Panc1 (cell line): Measurements from ENCODE around the gene RPH3AL. TPM values are rescaled to one million over a fixed set of nuclear protein-coding genes. Genes with fewer than 3 reads are reported as not detected.

ENCODE experiments used
- ATAC-seq: fragments of 200-7000 bp; cut with Tn5 transposase; 2 replicates; pipeline ENCODE4 v1.9.1; 2020; ENCODE audit warnings: mild to moderate bottlenecking, moderate library complexity
- BruUV-seq: library from RNA; stranded (reverse); fragments of 400-500 nt; replicated peaks from 2 replicates; lab custom pipeline; 2021; lab: Mats Ljungman, UMichigan
- CTCF ChIA-PET: fragments of 300-600 bp; sonication (Branson Sonifier 250); formaldehyde crosslinking; loops from one replicate; lab custom pipeline; 2022; ENCODE audit warnings: antibody characterized with exemption; lab: Charles Lee
- POLR2A ChIA-PET: fragments of 300-600 bp; sonication (Branson Sonifier 250); formaldehyde crosslinking; loops from one replicate; lab custom pipeline; 2022; ENCODE audit warnings: antibody characterized with exemption; lab: Charles Lee
- DNase-seq: peaks from one replicate; pipeline ENCODE4 v3.0.0-alpha.2; 2010; ENCODE audit warnings: low read depth, low spot score
- H3K27ac ChIP-seq: 2 replicates; pipeline ENCODE4 v1.5.1; 2011; ENCODE audit warnings: mild to moderate bottlenecking, low read length, inconsistent platforms
- H3K27me3 ChIP-seq: fragments of 200-500 bp; sonication (Bioruptor generic); 2 replicates; pipeline ENCODE4 v1.6.0; 2014; ENCODE audit warnings: low read length, inconsistent platforms; ENCODE audit not compliant: control insufficient read depth, insufficient read depth
- H3K36me3 ChIP-seq: fragments of 200-500 bp; sonication (Bioruptor generic); 2 replicates; pipeline ENCODE4 v1.5.1; 2014; ENCODE audit warnings: inconsistent platforms, mild to moderate bottlenecking, low read length, moderate library complexity; ENCODE audit not compliant: control insufficient read depth, insufficient read depth
- H3K4me1 ChIP-seq: 2 replicates; pipeline ENCODE4 v1.5.1; 2011; ENCODE audit warnings: inconsistent platforms, mild to moderate bottlenecking, low read length, moderate library complexity; ENCODE audit not compliant: control insufficient read depth, insufficient read depth
- H3K4me3 ChIP-seq, 2 experiments: 2 replicates each; pipeline ENCODE4 v1.5.1; 2011 to 2012; ENCODE audit warnings: low read depth in 2 of 2, low read length in 2 of 2, mild to moderate bottlenecking in 2 of 2, inconsistent platforms in 1 of 2, moderate library complexity in 1 of 2
- H3K9me3 ChIP-seq: fragments of 200-500 bp; sonication (Bioruptor generic); 2 replicates; pipeline ENCODE4 v1.5.1; 2014; ENCODE audit warnings: low read depth, mild to moderate bottlenecking, inconsistent platforms, low read length, moderate library complexity; ENCODE audit not compliant: control insufficient read depth, insufficient read depth
- POLR2AphosphoS5 ChIP-seq: IDR thresholded peaks from 2 replicates; pipeline ENCODE4 v1.6.1; 2012; ENCODE audit warnings: mild to moderate bottlenecking, low read depth, low read length, moderate library complexity
- REST ChIP-seq, 2 experiments: IDR thresholded peaks; 2 replicates each; pipeline ENCODE4 v1.6.1; 2011 to 2012; ENCODE audit warnings: low read depth in 2 of 2, control low read depth in 1 of 2, low read length in 1 of 2, mild to moderate bottlenecking in 1 of 2, moderate library complexity in 1 of 2; ENCODE audit not compliant: insufficient read depth in 1 of 2
- SIN3A ChIP-seq: IDR thresholded peaks from 2 replicates; pipeline ENCODE4 v1.6.1; 2012; ENCODE audit warnings: low read depth, mild to moderate bottlenecking, low read length, moderate library complexity, borderline replicate concordance; ENCODE audit not compliant: insufficient read depth
- TCF7L2 ChIP-seq: IDR thresholded peaks from 2 replicates; pipeline ENCODE4 v1.6.1; 2011; ENCODE audit warnings: mild to moderate bottlenecking, low read depth, low read length, inconsistent platforms
- in situ Hi-C: cut with HindIII; loops from 2 replicates; pipeline ENCODE4 v1.10.0; 2016; ENCODE audit warnings: low sequenced_read_pairs, low pct_unique_long_range_greater_than_20kb
- intact Hi-C: fragments of 100-400 bp; cut with micrococcal nuclease; formaldehyde crosslinking; loops from one replicate; pipeline ENCODE4 v1.10.0; 2022; ENCODE audit not compliant: unreplicated experiment
- total RNA-seq: library from RNA; stranded (reverse); gene quantifications from one replicate; pipeline ENCODE4 v1.2.1, GENCODE V29; 2021; ENCODE audit not compliant: unreplicated experiment
- TF ChIP-seq, protein P1 (sequence below): fragments of 450-650 bp; IDR thresholded peaks from 2 replicates; pipeline ENCODE4 v1.5.1; 2017; ENCODE audit warnings: mild to moderate bottlenecking

Gene RPH3AL
- total RNA-seq, 1 experiment from 2014 or later = 2.2 TPM

DNA sequence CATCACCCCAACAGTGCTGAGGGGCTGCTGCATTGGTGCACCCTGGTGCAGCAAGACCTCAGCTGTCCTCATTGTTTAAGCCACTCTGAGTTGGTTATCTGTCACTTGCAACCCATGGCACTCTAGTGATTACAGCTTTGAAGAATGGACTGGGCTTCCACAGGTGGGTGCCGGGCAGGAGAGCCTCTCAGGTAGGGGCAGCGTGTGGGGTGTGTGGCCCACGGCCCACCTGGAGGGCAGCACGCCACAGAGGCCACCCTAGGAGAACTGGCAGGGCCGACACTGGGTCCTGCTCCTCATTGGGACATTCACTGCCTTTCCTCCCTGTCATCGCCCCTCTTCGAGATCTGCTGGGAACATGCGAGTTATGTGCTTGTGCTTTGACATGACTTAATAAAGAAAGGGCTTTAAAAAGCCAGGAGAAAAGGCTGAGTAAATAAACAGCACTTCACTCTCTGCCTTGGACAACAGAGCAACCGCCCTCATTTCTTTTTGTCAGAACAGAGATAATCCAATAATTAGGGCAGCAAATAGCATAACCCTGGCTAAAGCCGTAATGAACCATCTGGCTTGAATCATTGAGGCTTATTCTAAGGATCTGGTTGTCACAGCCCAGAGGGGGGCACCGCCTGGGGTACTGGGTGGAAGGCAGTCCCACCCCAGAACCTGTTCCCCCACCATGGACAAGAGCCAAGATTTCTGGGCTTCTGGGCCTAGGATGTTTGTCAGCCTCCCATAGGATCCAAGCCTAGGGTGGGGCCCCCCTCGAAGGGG, 174.1 kb downstream of the RPH3AL start:
- intact Hi-C loops (no loop called here), in situ Hi-C loops (no loop called here)
- ChIA-PET POLR2A (no interaction called here), CTCF (interaction anchor here (0.6 kb wide), 1 partner anchor 70 kb away, joined by 5 read pairs; no protein-coding TSS in a partner anchor)
- DNase-seq (no peak), ATAC-seq (no peak)
- no peaks in the 10 kb centered on the region for H3K27me3 ChIP-seq
- H3K4me3 ChIP-seq = no peak overlapping the region
- no peaks in the 10 kb centered on the region for H3K9me3 ChIP-seq
- no TSS peak for BruUV-seq
- no peak overlapping the region for H3K27ac ChIP-seq
- no peaks in the 10 kb centered on the region; the same call in 1 of the 2 replicates for H3K36me3 ChIP-seq
- H3K4me1 ChIP-seq = no peaks in the 10 kb centered on the region
- TF ChIP-seq, protein P1, sequence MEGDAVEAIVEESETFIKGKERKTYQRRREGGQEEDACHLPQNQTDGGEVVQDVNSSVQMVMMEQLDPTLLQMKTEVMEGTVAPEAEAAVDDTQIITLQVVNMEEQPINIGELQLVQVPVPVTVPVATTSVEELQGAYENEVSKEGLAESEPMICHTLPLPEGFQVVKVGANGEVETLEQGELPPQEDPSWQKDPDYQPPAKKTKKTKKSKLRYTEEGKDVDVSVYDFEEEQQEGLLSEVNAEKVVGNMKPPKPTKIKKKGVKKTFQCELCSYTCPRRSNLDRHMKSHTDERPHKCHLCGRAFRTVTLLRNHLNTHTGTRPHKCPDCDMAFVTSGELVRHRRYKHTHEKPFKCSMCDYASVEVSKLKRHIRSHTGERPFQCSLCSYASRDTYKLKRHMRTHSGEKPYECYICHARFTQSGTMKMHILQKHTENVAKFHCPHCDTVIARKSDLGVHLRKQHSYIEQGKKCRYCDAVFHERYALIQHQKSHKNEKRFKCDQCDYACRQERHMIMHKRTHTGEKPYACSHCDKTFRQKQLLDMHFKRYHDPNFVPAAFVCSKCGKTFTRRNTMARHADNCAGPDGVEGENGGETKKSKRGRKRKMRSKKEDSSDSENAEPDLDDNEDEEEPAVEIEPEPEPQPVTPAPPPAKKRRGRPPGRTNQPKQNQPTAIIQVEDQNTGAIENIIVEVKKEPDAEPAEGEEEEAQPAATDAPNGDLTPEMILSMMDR = no peak
- TF ChIP-seq POLR2AphosphoS5 (no peak), SIN3A (no peak)

DNA sequence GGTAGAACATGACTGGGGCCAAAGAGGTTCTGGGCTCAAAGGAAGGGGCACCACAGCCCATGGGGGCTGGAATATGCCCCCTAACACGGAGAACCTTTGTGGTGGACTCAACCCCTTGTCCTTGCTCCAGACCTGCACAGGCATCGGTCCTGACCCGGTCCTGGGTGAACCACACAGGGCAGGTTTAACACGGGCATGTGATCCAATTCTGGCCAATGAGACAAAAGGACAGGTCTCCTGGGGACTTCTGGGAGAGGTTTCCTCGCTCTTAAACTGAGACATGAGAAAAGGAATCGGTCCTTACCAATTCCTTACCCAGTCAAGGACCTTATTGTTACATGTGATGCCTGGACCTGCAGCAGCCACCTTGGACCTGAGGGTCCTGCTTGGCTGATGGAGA, 174.8 kb downstream of the RPH3AL start:
- Histone ChIP-seq H3K27me3 (no peaks in the 10 kb centered on the region), H3K4me1 (no peaks in the 10 kb centered on the region), H3K36me3 (no peaks in the 10 kb centered on the region; the same call in 1 of the 2 replicates), H3K27ac (no peak overlapping the region), H3K9me3 (no peaks in the 10 kb centered on the region), H3K4me3 (no peak overlapping the region)
- DNase-seq (no peak), ATAC-seq (no peak)
- POLR2A ChIA-PET = no interaction called here
- intact Hi-C loops (no loop called here), in situ Hi-C loops (no loop called here)
- TF ChIP-seq REST (IDR thresholded peaks at IDR 0.05; ENCODE audit: insufficient read depth in 1 of 2, low read depth in 2 of 2, low read length in 1 of 2) = no peak
- no peak for TF ChIP-seq SIN3A
- no TSS peak for BruUV-seq
- CTCF ChIA-PET = no interaction called here

GRCh38 chr17:177155-177554, 175.5 kb downstream of the RPH3AL start:
- Histone ChIP-seq H3K4me3 (no peak overlapping the region), H3K27me3 (no peaks in the 10 kb centered on the region), H3K36me3 (no peaks in the 10 kb centered on the region; the same call in 1 of the 2 replicates), H3K4me1 (no peaks in the 10 kb centered on the region), H3K27ac (no peak overlapping the region), H3K9me3 (no peaks in the 10 kb centered on the region)
- DNase-seq (no peak), ATAC-seq (no peak)
- BruUV-seq = no TSS peak
- CTCF ChIA-PET = no interaction called here
- POLR2A ChIA-PET = no interaction called here
- TF ChIP-seq REST (IDR thresholded peaks at IDR 0.05; ENCODE audit: insufficient read depth in 1 of 2, low read depth in 2 of 2, low read length in 1 of 2) = no peak
- TF ChIP-seq, protein P1 = no peak
- TF ChIP-seq TCF7L2 = no peak
- no peak for TF ChIP-seq SIN3A
- no peak for TF ChIP-seq POLR2AphosphoS5
- intact Hi-C loops (no loop called here), in situ Hi-C loops (no loop called here)
